HG02870 (cell line): ENCODE results near the gene OR5L1.

ENCODE experiments used
- ATAC-seq: cut with Tn5 transposase; IDR thresholded peaks from one replicate; pipeline ENCODE4 v1.9.1; 2021; ENCODE audit warnings: mild to moderate bottlenecking, moderate library complexity; ENCODE audit not compliant: unreplicated experiment

OR5L1 gene

DNA sequence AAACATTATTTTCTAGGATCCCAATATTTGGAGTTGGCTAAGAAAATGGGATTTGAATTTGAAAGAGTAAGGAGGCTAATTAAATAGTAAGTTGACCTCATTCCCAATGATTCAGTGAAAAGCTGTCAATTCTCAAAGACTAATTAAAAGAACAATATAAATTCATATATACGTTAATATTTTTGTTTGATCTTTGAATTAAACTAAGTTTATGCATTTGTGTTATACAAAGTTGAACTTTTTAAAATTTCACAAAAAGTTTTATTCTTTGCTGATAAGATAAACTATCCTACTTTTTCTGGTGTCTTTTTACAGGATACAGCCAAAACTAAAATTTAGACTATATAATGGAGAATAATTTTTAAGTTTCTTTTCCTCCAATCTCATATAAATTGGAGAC, at the start of gene OR5L1:
Gene OR5L1 (plus strand): TSS at position 301 of the 400 bp plus-strand sequence. CDS start 100 bp downstream, outside the sequence.
- no peak for ATAC-seq

DNA sequence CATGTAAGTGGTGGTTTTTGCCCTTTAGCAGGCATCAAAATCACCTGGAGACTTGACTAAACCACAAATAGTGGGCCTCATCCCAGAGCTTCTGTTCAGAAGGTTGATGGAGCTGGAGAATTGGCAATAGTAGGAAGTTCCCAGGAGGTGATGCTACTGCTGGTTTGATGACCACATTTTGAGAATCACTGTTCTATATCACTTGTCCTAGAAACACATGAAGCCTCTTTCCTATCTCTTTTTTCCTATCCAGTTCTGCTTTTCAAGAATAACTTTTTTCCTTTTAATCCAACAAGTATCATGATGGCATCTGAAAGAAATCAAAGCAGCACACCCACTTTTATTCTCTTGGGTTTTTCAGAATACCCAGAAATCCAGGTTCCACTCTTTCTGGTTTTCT, 38.0 kb upstream of the OR5L1 start, which contains the start of gene OR5D13:
Gene OR5D13 (plus strand): TSS at position 301 of the 400 bp plus-strand sequence. CDS start 0 bp downstream, at position 301.
- ATAC-seq, result no peak

DNA sequence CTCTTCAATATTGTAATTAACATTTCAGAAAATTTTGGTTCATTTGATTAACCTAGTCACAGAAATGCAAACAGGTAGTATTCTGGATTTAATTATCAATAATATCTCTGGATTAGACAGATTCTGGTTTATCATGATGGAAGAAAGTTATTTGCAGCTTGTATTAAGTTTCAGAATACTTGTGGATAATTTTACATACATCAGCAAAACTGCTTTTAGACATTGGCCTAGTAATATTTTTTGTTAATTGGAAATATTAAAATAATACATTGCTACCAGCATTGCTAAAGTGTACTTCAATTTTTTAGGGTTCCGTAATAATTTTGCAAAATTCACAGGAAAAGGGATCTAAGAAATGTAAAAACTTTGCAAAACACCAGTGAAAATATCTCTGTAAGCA, 19.6 kb upstream of the OR5L1 start:
- no peak for ATAC-seq

DNA sequence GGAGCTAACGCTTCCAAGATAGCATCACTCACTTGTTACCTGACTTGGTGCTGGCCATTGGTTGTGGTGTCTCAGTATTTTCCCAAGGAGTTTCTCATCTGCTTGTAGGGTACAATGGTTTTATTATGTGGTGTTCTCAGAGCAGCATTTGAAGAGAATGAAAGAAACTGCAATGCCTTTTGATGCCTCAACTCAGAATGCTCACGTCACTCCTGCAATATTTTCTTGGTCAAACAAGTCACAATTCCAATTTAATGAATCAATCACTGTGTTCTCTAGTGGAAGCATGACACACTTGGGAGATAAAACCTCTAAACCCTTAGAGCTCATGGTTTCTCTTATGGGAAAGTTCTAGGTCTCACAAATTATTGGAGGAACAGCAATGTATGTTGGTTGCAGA, 17.8 kb upstream of the OR5L1 start:
- no peak for ATAC-seq

DNA sequence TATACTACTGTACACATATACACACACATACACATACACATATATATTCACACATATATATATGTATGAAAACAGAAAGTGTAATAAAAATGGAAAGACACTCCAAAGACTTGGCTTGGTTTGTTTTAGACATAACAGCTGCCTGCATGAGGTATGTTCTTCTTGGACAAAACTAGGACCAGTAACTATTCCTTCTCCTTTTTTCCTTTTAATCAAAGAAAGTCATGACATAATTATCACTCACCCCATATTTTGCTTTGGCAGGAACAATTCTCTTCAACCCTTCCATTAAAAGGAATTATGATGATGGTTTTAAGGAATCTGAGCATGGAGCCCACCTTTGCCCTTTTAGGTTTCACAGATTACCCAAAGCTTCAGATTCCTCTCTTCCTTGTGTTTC, 15.9 kb upstream of the OR5L1 start, which contains the start of gene OR5D14:
Gene OR5D14 (plus strand): TSS at position 301 of the 400 bp plus-strand sequence. CDS start 0 bp downstream, at position 301.
- no peak for ATAC-seq

DNA sequence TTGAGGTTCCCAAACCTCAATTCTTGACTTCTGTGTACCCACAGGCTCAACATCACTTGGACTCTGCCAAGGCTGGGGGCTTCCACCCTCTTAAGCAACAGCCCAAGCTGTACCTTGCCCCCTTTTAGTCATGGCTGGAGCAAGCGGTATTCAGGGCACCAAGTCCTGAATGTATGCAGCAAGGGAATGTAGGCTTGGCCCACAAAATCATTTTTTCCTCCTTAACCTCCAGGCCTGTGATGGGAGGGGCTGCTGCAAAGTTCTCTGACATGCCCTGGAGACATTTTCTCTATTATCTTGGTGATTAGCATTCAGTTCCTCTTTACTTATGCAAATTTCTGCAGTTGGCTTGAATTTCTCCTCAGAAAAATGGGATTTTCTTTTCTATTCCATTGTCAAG, 4.9 kb upstream of the OR5L1 start:
- ATAC-seq, result no peak

DNA sequence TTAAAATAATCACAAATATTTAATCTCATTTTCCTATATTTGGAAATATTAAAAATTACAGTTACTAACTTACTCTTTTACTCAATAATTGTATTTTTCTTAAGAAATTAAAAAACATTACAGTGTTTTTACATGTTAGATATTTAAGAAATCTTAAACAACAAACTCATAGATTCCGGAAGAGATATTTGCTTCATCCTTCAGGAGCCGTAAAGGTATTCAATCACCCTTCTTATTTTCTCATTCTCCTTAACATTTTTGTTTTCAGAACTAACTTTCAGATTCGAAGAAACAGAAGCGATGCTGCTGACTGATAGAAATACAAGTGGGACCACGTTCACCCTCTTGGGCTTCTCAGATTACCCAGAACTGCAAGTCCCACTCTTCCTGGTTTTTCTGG, 8.2 kb downstream of the OR5L1 start, which contains the start of gene OR5D18:
Gene OR5D18 (plus strand): TSS at position 301 of the 400 bp plus-strand sequence. CDS start 0 bp downstream, at position 301.
- no peak for ATAC-seq

DNA sequence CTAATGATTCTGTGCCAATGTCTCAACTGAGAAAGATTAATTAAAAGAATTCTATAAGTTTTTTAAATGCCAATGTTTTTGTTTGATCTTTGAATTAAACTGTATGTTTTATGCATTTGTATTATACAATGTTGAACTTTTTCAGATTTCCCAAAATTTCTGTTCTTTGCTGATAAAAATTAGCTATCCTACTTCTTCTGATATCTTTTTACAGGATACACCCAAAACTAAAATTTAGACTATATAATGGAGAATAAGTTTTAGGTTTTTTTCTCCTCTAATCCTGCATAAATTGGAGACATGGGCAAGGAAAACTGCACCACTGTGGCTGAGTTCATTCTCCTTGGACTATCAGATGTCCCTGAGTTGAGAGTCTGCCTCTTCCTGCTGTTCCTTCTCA, 15.8 kb downstream of the OR5L1 start, which contains the start of gene OR5L2:
Gene OR5L2 (plus strand): TSS at position 301 of the 400 bp plus-strand sequence. CDS start 0 bp downstream, at position 301.
- ATAC-seq, result no peak

DNA sequence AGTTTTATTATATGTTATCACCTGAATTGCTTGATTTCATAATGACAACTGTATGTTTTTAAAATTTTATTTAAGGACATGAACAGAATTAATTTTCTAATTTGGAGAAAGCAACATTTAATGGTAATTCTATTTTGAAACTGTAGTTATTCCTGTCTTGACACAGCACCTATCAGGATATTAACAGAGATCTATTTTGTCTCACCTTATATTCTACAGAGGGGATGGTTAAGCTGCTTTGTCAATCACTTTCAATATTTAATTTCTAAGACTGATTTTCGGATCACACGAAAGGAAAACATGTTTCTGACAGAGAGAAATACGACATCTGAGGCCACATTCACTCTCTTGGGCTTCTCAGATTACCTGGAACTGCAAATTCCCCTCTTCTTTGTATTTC, 27.3 kb downstream of the OR5L1 start, which contains the start of gene OR5D16:
Gene OR5D16 (plus strand): TSS at position 301 of the 400 bp plus-strand sequence. CDS start 0 bp downstream, at position 301.
- no peak for ATAC-seq

DNA sequence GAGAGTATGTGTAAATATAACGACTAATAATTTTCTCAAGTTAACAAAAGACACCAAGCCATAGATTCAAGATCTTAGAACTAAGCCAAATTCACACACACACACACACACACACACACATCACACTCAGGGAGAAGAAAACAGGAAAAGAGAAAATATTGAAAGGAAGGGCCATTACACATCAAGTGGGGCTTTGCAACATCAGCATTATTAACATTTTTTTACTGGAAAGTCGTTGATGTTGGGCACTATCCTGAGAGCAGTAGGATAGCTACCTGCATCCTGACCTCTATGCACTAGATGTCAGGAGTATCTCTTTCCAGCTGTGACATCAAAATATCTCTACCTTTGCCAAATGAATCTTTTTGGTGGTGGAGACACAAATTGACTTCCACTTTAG, 36.3 kb downstream of the OR5L1 start:
- no peak for ATAC-seq

DNA sequence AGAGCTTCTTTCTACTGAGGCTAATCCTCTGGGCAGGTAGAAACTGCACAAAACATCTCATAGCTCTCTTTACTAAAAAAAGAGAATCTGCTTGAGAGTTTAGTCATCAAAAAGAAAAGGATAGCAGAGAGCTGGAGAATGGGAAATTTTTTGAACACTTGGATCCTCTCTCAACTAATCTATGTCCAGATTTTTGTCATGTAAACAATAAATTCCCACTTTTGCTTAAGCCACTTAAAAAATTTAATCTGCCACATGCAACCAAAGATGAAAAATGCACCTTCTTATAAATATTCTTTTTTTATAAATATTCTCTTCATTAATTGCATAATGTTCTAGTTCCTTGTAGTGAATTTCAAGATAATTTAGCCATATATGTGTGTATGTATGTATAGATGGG, 37.9 kb downstream of the OR5L1 start:
- no peak for ATAC-seq

DNA sequence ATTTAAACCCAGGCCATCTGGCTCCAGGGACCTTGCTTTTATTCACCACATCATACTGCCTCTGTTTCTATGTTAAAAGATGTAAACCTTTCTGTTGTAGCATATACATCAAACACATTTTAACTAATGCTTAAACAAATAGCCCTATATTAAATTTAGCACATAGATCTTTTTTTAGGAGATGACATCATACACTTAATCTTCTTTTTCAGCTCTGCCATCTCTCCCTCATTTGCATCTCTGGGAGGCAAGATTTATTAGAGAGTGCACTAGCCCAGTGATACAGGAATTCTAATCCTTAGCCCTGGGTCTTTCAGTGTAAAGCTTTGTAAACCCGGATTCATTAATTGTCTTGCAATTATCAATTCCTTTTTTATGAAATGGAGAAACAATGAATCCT, 41.0 kb downstream of the OR5L1 start:
- no peak for ATAC-seq

DNA sequence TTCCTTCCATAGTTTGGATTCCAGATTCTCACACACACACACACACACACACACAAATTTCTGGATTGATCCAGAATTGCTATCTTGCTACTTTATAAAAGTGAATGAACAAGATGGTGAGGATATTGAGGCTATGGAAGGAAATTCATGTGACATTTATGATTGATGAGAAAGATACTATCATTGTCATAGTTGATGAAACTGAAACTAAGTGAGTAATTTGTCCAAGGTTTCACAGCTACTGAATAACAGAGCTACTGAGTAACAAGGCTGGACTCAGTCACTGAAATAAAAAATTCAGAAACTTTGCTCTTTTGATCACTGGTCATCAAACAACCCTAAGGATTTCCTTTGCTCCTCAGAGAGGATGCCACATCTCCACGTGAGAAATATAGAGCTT, 43.5 kb downstream of the OR5L1 start:
- ATAC-seq, result no peak
